H4 (cell line): ENCODE data around the gene MRPS15. TPM values are rescaled to one million over a fixed set of nuclear protein-coding genes. Genes with fewer than 3 reads are reported as not detected.

Experiments
- DNase-seq: peaks from one replicate; pipeline ENCODE4 v3.0.0-alpha.2; 2015; ENCODE audit warnings: low spot score
- total RNA-seq: library from RNA; depleted of rRNA; stranded (reverse); fragments of >200 nt; shearing (Covaris generic); gene quantifications from 2 replicates; pipeline ENCODE4 v1.2.3, GENCODE V29; 2014

Gene MRPS15
- total RNA-seq, 1 experiment from 2014 or later: 121 TPM

DNA sequence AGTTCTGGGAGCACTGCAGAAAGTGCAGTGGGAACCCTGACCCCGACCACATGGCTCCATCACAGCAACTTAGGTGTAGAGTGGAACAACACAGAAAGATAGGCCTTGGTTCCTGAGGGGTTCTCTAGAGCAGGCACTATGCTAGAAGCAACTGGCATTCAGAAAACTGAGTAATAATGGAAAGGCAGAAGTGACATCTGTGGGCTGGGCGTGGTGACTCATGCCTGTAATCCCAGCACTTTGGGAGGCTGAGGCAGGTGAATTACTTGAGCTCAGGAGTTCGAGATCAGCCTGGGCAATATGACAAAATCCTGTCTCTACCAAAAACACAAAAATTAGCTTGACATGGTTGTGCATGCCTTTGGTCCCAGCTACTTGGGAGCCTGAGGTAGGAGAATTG, 5.3 kb downstream of the MRPS15 start:
- no peak for DNase-seq

DNA sequence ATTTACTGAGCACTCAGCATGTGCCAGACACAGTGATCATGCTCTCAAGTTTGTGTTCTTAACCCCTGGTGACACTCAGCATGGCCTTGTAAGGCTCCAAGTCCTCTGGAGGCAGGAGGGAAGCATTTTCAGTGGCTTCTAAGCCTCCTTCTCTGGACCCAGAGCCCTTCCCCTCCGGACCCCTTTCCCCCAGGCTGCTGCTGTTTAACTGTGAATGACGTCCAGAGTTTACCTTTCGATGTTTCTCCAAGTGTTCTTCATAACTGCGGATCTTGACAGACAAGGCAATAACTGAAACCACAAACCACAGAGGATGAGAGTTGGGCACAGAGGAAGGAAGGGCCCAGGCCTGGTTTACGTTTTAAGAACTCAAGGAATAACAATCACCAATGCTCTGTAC, 6.5 kb downstream of the MRPS15 start:
- no peak for DNase-seq

GRCh38 chr1:36456391-36456928, 7.7 kb downstream of the MRPS15 start:
- no peak for DNase-seq

GRCh38 chr1:36455386-36455785, 8.8 kb downstream of the MRPS15 start:
- no peak for DNase-seq

GRCh38 chr1:36453600-36454388, 10.4 kb downstream of the MRPS15 start:
- DNase-seq: no peak

DNA sequence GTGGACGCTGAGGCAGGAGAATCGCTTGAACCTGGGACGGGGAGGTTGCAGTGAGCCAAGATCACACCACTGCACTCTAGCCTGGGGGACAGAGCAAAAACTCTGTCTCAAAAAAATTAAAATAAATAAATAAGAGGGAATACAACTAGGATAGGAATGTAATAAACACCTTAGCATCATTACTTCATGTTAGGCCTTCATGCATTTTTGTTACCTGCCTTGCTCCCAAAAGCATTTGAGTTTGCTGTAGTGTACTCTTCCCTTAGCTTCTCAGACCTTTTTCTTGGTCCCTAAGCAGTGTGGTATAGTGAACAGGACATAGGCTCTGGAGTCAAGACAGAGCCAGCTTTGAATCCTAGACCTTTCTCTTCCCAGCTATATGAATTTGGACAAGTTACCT, 11.1 kb downstream of the MRPS15 start:
- no peak for DNase-seq

GRCh38 chr1:36450919-36451305, 13.3 kb downstream of the MRPS15 start:
- DNase-seq: no peak

- peak; percentile 93 for DNase-seq
Measured at GRCh38 chr1:36450270-36450918, 13.8 kb downstream of the MRPS15 start, which contains the start of gene OSCP1. Gene OSCP1, minus strand, starts transcription at chr1:36450451. Its CDS starts 82 bp downstream, at chr1:36450369.

GRCh38 chr1:36448530-36449056, 15.6 kb downstream of the MRPS15 start:
- DNase-seq: no peak

DNA sequence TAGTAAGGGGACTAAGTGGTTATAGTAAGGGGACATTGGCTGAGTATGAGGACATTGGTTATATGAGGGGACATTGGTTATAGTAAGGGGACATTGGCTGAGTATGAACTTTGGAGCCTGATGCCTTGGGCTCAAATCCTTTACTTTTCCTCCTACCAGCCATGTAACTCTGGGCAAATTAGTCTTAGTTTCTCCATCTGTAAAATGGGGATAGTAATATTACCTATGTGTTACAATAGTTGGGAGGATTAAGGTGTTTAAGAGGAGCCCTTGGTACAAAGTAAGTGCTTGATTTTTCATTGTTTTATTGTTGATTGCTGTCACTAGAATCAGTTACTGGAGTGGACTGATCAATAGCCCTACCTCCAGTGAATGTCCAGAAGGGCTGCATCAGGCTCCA, 16.7 kb downstream of the MRPS15 start:
- no peak for DNase-seq

DNA sequence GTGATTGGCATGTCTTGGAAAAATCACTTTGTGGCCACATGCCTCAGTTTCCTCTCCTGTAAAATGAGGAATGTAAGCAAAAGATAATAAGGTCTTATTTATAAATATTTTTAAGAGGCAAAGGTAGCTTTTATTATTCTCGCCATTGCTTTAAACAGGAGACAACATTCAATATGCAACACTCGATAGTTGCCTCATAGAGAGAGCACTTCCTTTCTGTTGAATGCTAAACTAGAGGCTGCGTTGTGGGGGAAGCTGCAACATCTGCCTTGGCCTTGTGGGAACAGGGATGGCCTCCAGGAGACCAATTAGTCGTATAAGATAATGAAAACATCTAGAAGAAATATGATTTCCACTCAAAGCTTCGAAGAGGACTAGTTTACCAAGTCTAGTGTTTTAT, 17.4 kb downstream of the MRPS15 start:
- no peak for DNase-seq

- DNase-seq: no peak
Measured at GRCh38 chr1:36446271-36446670, 17.9 kb downstream of the MRPS15 start.

DNA sequence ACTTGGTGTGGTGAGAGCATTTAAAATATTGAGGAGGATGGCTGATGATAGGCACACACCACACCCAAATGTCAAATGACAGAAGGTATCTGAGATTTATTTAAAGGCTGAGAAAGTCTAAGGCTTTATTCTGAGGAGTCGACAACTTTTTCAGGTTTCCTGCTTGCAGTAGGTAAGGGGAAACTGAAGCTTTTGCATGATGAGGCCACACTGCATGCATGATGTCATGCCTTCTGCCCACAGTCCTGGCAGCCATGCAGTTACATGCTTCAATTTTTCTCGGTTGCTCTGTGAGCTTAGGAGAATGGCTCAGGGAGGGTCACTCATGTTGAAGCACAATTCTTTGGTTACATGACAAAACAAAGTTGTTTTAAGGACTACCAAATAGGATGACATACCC, 20.9 kb downstream of the MRPS15 start:
- DNase-seq: no peak

- DNase-seq: no peak
Measured at GRCh38 chr1:36442337-36442736, 21.8 kb downstream of the MRPS15 start.

- no peak for DNase-seq
Measured at GRCh38 chr1:36440646-36441045, 23.5 kb downstream of the MRPS15 start.

GRCh38 chr1:36440044-36440443, 24.1 kb downstream of the MRPS15 start:
- no peak for DNase-seq

DNA sequence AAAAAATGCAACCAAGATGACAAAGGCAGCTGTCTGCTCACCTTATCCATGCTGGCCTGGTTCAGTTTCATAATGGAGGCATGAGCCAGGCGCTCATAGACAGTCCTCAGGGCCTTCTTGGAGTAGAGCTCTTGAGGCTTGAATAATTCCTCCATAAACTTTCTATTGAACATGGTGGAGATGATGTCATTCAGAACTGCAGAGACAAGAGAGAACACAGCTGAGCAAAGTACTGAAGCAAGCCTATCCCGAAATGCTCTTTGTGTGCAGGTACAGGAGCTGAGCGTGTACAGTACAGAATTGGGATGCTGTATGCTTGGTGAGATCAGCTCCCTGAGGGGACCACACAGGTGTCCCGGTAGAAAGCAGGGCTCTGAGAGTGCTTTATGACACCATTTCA, 25.5 kb downstream of the MRPS15 start:
- DNase-seq: no peak

- DNase-seq: no peak
Measured at GRCh38 chr1:36436821-36437220, 27.4 kb downstream of the MRPS15 start.

DNA sequence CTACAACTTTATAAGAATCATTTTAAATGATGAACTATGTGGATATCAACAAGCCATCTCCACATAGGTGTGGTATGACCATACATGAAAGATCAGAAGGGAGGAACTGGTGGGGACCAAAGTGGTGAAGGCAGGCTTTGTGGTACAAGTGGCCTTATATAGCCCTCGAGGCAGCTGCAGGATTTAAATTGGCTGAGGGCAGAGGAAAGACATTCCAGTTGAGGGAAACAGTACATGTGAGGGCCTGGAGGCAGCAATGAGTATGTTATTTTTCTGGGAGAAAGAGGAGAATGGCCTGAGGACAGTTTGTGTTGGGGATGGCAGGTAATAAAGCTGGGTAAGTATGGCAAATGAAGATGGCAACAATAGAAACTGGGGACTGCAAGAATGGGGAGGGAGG, 31.1 kb downstream of the MRPS15 start:
- no peak for DNase-seq

- no peak for DNase-seq
Measured at GRCh38 chr1:36432616-36433015, 31.6 kb downstream of the MRPS15 start.

DNA sequence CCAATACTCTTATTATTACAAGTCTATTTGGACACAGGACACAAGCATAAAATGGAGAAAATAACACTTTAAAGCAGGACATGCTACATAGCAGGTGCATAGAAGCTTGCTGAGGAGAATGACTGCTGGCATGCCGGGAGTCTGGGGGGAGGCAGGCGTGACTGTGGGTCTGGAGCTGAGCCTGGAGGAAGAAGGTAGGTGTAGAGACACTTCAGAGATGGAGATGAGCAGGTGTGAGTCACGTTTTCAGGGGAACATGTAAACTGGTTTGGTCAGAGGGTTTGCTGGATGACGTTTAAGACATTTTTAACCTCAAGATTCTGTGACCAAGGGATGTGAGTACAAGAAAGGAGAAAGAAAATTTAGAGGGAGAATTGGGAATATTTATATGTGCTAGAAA, 38.4 kb downstream of the MRPS15 start:
- DNase-seq: no peak

GRCh38 chr1:36421649-36422048, 42.5 kb downstream of the MRPS15 start:
- no peak for DNase-seq

- peak; percentile 78 for DNase-seq
Measured at GRCh38 chr1:36420836-36421317, 43.3 kb downstream of the MRPS15 start.
